HepG2 (cell line): Measurements from ENCODE around the gene KDM4B. TPM values are rescaled to one million over a fixed set of nuclear protein-coding genes. Genes with fewer than 3 reads are reported as not detected.

ENCODE experiments used
- ATAC-seq: fragments of 200-7000 bp; cut with Tn5 transposase; 3 replicates; pipeline ENCODE4 v1.9.1; 2020; ENCODE audit warnings: mild to moderate bottlenecking, moderate library complexity
- BruUV-seq: library from RNA; stranded (reverse); fragments of 400-500 nt; replicated peaks from 2 replicates; lab custom pipeline; 2021; lab: Mats Ljungman, UMichigan
- CTCF ChIA-PET: fragments of 300-600 bp; formaldehyde crosslinking; extraction: SDS; loops from one replicate; lab custom pipeline; 2021; ENCODE audit warnings: low total read pairs, inconsistent platforms, low intra/inter-chr PET ratio; lab: Yijun Ruan, JAX
- POLR2A ChIA-PET: fragments of 350-600 bp; sonication (Branson Sonifier 250); formaldehyde crosslinking; loops from one replicate; lab custom pipeline; 2020; ENCODE audit warnings: antibody characterized with exemption, inconsistent platforms; lab: Yijun Ruan, JAX
- DNase-seq: peaks from one replicate; pipeline ENCODE4 v3.0.0-alpha.2; 2015; ENCODE audit warnings: low spot score
- FAIRE-seq: peaks from 3 replicates; lab custom pipeline; 2011; peaks lifted over from hg19 to GRCh38; lab: Jason Lieb, UNC
- H2AFZ ChIP-seq: one replicate; pipeline ENCODE4 v1.6.1; 2011; ENCODE audit warnings: low read length, inconsistent platforms
- H3K27ac ChIP-seq: fragments of 300-600 bp; 3 replicates; pipeline ENCODE4 v1.8.0; 2011; ENCODE audit warnings: mixed run types, mild to moderate bottlenecking, mixed read lengths, low read length, inconsistent platforms; ENCODE audit not compliant: insufficient read depth; ENCODE audit errors: extremely low read length
- H3K27me3 ChIP-seq, 2 experiments: fragments of 200-600 bp in 1 of 2; 2 replicates in 1 of 2; 3 replicates in 1 of 2; pipeline versions ENCODE4 v1.6.0 to v1.8.0; 2011; ENCODE audit warnings: low read length in 2 of 2, mild to moderate bottlenecking in 2 of 2, moderate library complexity in 2 of 2, inconsistent platforms in 1 of 2; ENCODE audit not compliant: insufficient read depth in 2 of 2, control insufficient read depth in 1 of 2
- H3K36me3 ChIP-seq, 2 experiments: fragments of 200-600 bp in 1 of 2; replicated peaks in 1 of 2; 2 replicates in 1 of 2; 3 replicates in 1 of 2; pipeline versions ENCODE4 v1.5.1 to v1.8.0; 2011; ENCODE audit warnings: low read length in 2 of 2, inconsistent platforms in 1 of 2; ENCODE audit not compliant: insufficient read depth in 2 of 2, control insufficient read depth in 1 of 2
- H3K4me1 ChIP-seq: 2 replicates; pipeline ENCODE4 v1.5.1; 2012; ENCODE audit warnings: low read length, inconsistent platforms; ENCODE audit not compliant: insufficient read depth
- H3K4me2 ChIP-seq: 2 replicates; pipeline ENCODE4 v1.6.0; 2011; ENCODE audit warnings: low read depth, low read length, inconsistent platforms
- H3K4me3 ChIP-seq, 3 experiments: fragments of 200-600 bp in 1 of 3; sonication (generic), shearing (Covaris generic) in 1 of 3; replicated peaks in 1 of 3; 2 replicates each; pipeline ENCODE4 v1.5.1; 2011 to 2016; ENCODE audit warnings: low read length in 3 of 3, inconsistent platforms in 2 of 3, low read depth in 2 of 3, mild to moderate bottlenecking in 2 of 3, control low read depth in 1 of 3, mixed read lengths in 1 of 3; ENCODE audit not compliant: insufficient read depth in 1 of 3
- H3K79me2 ChIP-seq: one replicate; pipeline ENCODE4 v1.6.1; 2011; ENCODE audit warnings: low read length, inconsistent platforms; ENCODE audit not compliant: insufficient read depth
- H3K9ac ChIP-seq: 2 replicates; pipeline ENCODE4 v1.6.0; 2011; ENCODE audit warnings: mild to moderate bottlenecking, low read depth, low read length, inconsistent platforms; ENCODE audit not compliant: insufficient read depth
- H3K9me3 ChIP-seq: 2 replicates; pipeline ENCODE4 v1.5.1; 2012; ENCODE audit warnings: mild to moderate bottlenecking, low read length
- H4K20me1 ChIP-seq: 2 replicates; pipeline ENCODE4 v1.6.0; 2011; ENCODE audit warnings: inconsistent platforms, mild to moderate bottlenecking, low read length, moderate library complexity; ENCODE audit not compliant: insufficient read depth
- ADNP ChIP-seq: sonication (generic); formaldehyde crosslinking; IDR thresholded peaks from 2 replicates; pipeline ENCODE4 v1.4.0; 2020; ENCODE audit warnings: missing genetic modification reagents
- FOXJ3 ChIP-seq: sonication (generic); formaldehyde crosslinking; IDR thresholded peaks from 2 replicates; pipeline ENCODE4 v1.4.0; 2020; ENCODE audit warnings: missing genetic modification reagents, mild to moderate bottlenecking, borderline replicate concordance
- HNF4A ChIP-seq: sonication (generic); formaldehyde crosslinking; IDR thresholded peaks from 2 replicates; pipeline ENCODE4 v1.4.0; 2020; ENCODE audit warnings: missing genetic modification reagents
- KLF9 ChIP-seq: IDR thresholded peaks from 2 replicates; pipeline ENCODE4 v1.6.1; 2016; ENCODE audit warnings: low read depth
- PHF21A ChIP-seq: sonication (generic); formaldehyde crosslinking; IDR thresholded peaks from 2 replicates; pipeline ENCODE4 v1.5.0; 2020; ENCODE audit warnings: mild to moderate bottlenecking, missing genetic modification reagents
- SALL2 ChIP-seq: sonication (generic); formaldehyde crosslinking; IDR thresholded peaks from 2 replicates; pipeline ENCODE4 v1.8.1; 2023; ENCODE audit warnings: mild to moderate bottlenecking, missing genetic modification reagents, inconsistent platforms
- ZFP91 ChIP-seq: sonication (generic); formaldehyde crosslinking; IDR thresholded peaks from 2 replicates; pipeline ENCODE4 v1.9.0; 2022; ENCODE audit warnings: missing genetic modification reagents, mild to moderate bottlenecking, borderline replicate concordance
- ZNF512 ChIP-seq: sonication (generic); formaldehyde crosslinking; IDR thresholded peaks from 2 replicates; pipeline ENCODE4 v1.4.0; 2020; ENCODE audit warnings: mild to moderate bottlenecking, missing genetic modification reagents
- ZNF572 ChIP-seq: sonication (generic); formaldehyde crosslinking; IDR thresholded peaks from 2 replicates; pipeline ENCODE4 v1.5.1; 2020; ENCODE audit warnings: mild to moderate bottlenecking, missing genetic modification reagents
- ZNF629 ChIP-seq: sonication (generic); formaldehyde crosslinking; conservative IDR thresholded peaks from 2 replicates; pipeline ENCODE4 v1.5.0; 2020; ENCODE audit warnings: missing genetic modification reagents
- WGBS: methylation state at CpG from one replicate; pipeline ENCODE4 v1.1.6; 2017; ENCODE audit warnings: low lambda C conversion rate; 5-methylcytosine and 5-hydroxymethylcytosine counted together
- in situ Hi-C: cut with HindIII; loops from 2 replicates; pipeline ENCODE4 v1.10.0; 2017; ENCODE audit warnings: low pct_unique_long_range_greater_than_20kb; ENCODE audit not compliant: extremely low pct_ligation_motif_present
- intact Hi-C: fragments of 100-400 bp; cut with micrococcal nuclease; formaldehyde crosslinking; loops from one replicate; pipeline ENCODE4 v1.10.0; 2022; ENCODE audit not compliant: unreplicated experiment
- polyA plus RNA-seq, 8 experiments: library from polyadenylated mRNA; depleted of rRNA in 3 of 8; stranded (reverse) in 7 of 8; unstranded in 1 of 8; fragments of >200 nt; fragmentation: Illumina TruSeq in 4 of 8; extraction: Trizol in 4 of 8; gene quantifications; 2 replicates each; pipeline versions ENCODE4 v1.2.1 to v1.2.3, GENCODE V29; 2011 to 2016; ENCODE audit warnings: low read depth in 4 of 8, missing spikeins in 1 of 8, mixed read lengths in 1 of 8; ENCODE audit not compliant: insufficient read depth in 1 of 8
- total RNA-seq, 5 experiments: library from RNA; depleted of rRNA; stranded (reverse); fragments of >200 nt; fragmentation: Illumina TruSeq; extraction: Trizol; gene quantifications; 2 replicates each; pipeline ENCODE4 v1.2.3, GENCODE V29; 2016; ENCODE audit warnings: low read depth in 1 of 5
- TF ChIP-seq, protein P1 (sequence below): sonication (generic); formaldehyde crosslinking; IDR thresholded peaks from 2 replicates; pipeline ENCODE4 v1.4.0; 2020; ENCODE audit warnings: missing genetic modification reagents
- TF ChIP-seq, protein P2 (sequence below): sonication (generic); formaldehyde crosslinking; IDR thresholded peaks from 2 replicates; pipeline ENCODE4 v1.4.0; 2020; ENCODE audit warnings: mild to moderate bottlenecking, missing genetic modification reagents, borderline replicate concordance

Gene KDM4B
- total and polyA plus RNA-seq, 2 of the 13 experiments (the other 11 are each of a cell fraction or from before 2014, with no cell fraction given): 4.9 to 14.6 TPM

- WGBS: 30% methylated on average over 9 of the region's 19 CpGs
- no peak for DNase-seq
- peaks cover 61% of the 10 kb centered on the region for H3K4me1 ChIP-seq
- ATAC-seq: peak; percentile 1; the same call in 1 of the 3 replicates
- FAIRE-seq: no peak
- BruUV-seq: TSS peak; percentile 44
- no peaks in the 10 kb centered on the region for H3K9me3 ChIP-seq
- H3K27ac ChIP-seq: peak overlapping the region; percentile 48
- no peaks in the 10 kb centered on the region; a peak in 1 of 5 replicates for H3K27me3 ChIP-seq
- in situ Hi-C loops: no loop called here
- peaks cover 64% of the 10 kb centered on the region for H3K79me2 ChIP-seq
- CTCF ChIA-PET: interaction anchor here (1.5 kb wide), 1 partner anchor 60 kb away, joined by 4 read pairs; no protein-coding TSS in a partner anchor
- no peak overlapping the region for H2AFZ ChIP-seq
- peaks cover 4 to 6% of the 10 kb centered on the region in 2 experiments; a peak in 2 of 5 replicates for H3K36me3 ChIP-seq
- H4K20me1 ChIP-seq: peaks cover 49% of the 10 kb centered on the region
- H3K4me3 ChIP-seq: peak overlapping the region; percentile 73 to 93 (median 82)
- peak overlapping the region; percentile 73 for H3K9ac ChIP-seq
- peak overlapping the region; percentile 97 for H3K4me2 ChIP-seq
- intact Hi-C loops: no loop called here
- POLR2A ChIA-PET: interaction anchor here (0.6 to 2.4 kb wide), 6 partner anchors 30 to 103 kb away, joined by 3 to 9 read pairs (median 4); no protein-coding TSS in a partner anchor
- TF ChIP-seq, protein P1, sequence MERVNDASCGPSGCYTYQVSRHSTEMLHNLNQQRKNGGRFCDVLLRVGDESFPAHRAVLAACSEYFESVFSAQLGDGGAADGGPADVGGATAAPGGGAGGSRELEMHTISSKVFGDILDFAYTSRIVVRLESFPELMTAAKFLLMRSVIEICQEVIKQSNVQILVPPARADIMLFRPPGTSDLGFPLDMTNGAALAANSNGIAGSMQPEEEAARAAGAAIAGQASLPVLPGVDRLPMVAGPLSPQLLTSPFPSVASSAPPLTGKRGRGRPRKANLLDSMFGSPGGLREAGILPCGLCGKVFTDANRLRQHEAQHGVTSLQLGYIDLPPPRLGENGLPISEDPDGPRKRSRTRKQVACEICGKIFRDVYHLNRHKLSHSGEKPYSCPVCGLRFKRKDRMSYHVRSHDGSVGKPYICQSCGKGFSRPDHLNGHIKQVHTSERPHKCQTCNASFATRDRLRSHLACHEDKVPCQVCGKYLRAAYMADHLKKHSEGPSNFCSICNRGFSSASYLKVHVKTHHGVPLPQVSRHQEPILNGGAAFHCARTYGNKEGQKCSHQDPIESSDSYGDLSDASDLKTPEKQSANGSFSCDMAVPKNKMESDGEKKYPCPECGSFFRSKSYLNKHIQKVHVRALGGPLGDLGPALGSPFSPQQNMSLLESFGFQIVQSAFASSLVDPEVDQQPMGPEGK (CRISPR knock-in tag): peak; percentile 32; the same call in 1 of the 2 replicates
- TF ChIP-seq ZFP91: no peak
- no peak for TF ChIP-seq ZNF572
- TF ChIP-seq, protein P2, sequence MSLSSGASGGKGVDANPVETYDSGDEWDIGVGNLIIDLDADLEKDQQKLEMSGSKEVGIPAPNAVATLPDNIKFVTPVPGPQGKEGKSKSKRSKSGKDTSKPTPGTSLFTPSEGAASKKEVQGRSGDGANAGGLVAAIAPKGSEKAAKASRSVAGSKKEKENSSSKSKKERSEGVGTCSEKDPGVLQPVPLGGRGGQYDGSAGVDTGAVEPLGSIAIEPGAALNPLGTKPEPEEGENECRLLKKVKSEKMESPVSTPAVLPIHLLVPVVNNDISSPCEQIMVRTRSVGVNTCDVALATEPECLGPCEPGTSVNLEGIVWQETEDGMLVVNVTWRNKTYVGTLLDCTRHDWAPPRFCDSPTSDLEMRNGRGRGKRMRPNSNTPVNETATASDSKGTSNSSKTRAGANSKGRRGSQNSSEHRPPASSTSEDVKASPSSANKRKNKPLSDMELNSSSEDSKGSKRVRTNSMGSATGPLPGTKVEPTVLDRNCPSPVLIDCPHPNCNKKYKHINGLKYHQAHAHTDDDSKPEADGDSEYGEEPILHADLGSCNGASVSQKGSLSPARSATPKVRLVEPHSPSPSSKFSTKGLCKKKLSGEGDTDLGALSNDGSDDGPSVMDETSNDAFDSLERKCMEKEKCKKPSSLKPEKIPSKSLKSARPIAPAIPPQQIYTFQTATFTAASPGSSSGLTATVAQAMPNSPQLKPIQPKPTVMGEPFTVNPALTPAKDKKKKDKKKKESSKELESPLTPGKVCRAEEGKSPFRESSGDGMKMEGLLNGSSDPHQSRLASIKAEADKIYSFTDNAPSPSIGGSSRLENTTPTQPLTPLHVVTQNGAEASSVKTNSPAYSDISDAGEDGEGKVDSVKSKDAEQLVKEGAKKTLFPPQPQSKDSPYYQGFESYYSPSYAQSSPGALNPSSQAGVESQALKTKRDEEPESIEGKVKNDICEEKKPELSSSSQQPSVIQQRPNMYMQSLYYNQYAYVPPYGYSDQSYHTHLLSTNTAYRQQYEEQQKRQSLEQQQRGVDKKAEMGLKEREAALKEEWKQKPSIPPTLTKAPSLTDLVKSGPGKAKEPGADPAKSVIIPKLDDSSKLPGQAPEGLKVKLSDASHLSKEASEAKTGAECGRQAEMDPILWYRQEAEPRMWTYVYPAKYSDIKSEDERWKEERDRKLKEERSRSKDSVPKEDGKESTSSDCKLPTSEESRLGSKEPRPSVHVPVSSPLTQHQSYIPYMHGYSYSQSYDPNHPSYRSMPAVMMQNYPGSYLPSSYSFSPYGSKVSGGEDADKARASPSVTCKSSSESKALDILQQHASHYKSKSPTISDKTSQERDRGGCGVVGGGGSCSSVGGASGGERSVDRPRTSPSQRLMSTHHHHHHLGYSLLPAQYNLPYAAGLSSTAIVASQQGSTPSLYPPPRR (CRISPR knock-in tag): 0 out of 2 replicates have a peak, but pooled peaks have one; percentile 3
- no peak for TF ChIP-seq HNF4A (CRISPR knock-in tag)
- TF ChIP-seq SALL2 (CRISPR knock-in tag): no peak
- no peak for TF ChIP-seq ZNF512 (CRISPR knock-in tag)
- peak; percentile 36; the same call in 1 of the 2 replicates for TF ChIP-seq PHF21A (CRISPR knock-in tag)
- peak; percentile 63; the same call in 1 of the 2 replicates for TF ChIP-seq ADNP (CRISPR knock-in tag)
- peak; percentile 95 for TF ChIP-seq ZNF629 (CRISPR knock-in tag)
- no peak for TF ChIP-seq FOXJ3 (CRISPR knock-in tag)
- no peak for TF ChIP-seq KLF9 (CRISPR knock-in tag)
These were observed 3.0 kb downstream of the KDM4B start for GRCh38 chr19:4971816-4972495.
